Panc1 (cell line): ENCODE data around the gene SMAP1. TPM values are rescaled to one million over a fixed set of nuclear protein-coding genes. Genes with fewer than 3 reads are reported as not detected.

Experiments
- ATAC-seq: fragments of 200-7000 bp; cut with Tn5 transposase; 2 replicates; pipeline ENCODE4 v1.9.1; 2020; ENCODE audit warnings: mild to moderate bottlenecking, moderate library complexity
- BruUV-seq: library from RNA; stranded (reverse); fragments of 400-500 nt; replicated peaks from 2 replicates; lab custom pipeline; 2021; lab: Mats Ljungman, UMichigan
- CTCF ChIA-PET: fragments of 300-600 bp; sonication (Branson Sonifier 250); formaldehyde crosslinking; loops from one replicate; lab custom pipeline; 2022; ENCODE audit warnings: antibody characterized with exemption; lab: Charles Lee
- POLR2A ChIA-PET: fragments of 300-600 bp; sonication (Branson Sonifier 250); formaldehyde crosslinking; loops from one replicate; lab custom pipeline; 2022; ENCODE audit warnings: antibody characterized with exemption; lab: Charles Lee
- DNase-seq: peaks from one replicate; pipeline ENCODE4 v3.0.0-alpha.2; 2010; ENCODE audit warnings: low read depth, low spot score
- H3K27ac ChIP-seq: 2 replicates; pipeline ENCODE4 v1.5.1; 2011; ENCODE audit warnings: mild to moderate bottlenecking, low read length, inconsistent platforms
- H3K27me3 ChIP-seq: fragments of 200-500 bp; sonication (Bioruptor generic); 2 replicates; pipeline ENCODE4 v1.6.0; 2014; ENCODE audit warnings: low read length, inconsistent platforms; ENCODE audit not compliant: control insufficient read depth, insufficient read depth
- H3K36me3 ChIP-seq: fragments of 200-500 bp; sonication (Bioruptor generic); 2 replicates; pipeline ENCODE4 v1.5.1; 2014; ENCODE audit warnings: inconsistent platforms, mild to moderate bottlenecking, low read length, moderate library complexity; ENCODE audit not compliant: control insufficient read depth, insufficient read depth
- H3K4me1 ChIP-seq: 2 replicates; pipeline ENCODE4 v1.5.1; 2011; ENCODE audit warnings: inconsistent platforms, mild to moderate bottlenecking, low read length, moderate library complexity; ENCODE audit not compliant: control insufficient read depth, insufficient read depth
- H3K4me3 ChIP-seq, 2 experiments: 2 replicates each; pipeline ENCODE4 v1.5.1; 2011 to 2012; ENCODE audit warnings: low read depth in 2 of 2, low read length in 2 of 2, mild to moderate bottlenecking in 2 of 2, inconsistent platforms in 1 of 2, moderate library complexity in 1 of 2
- H3K9me3 ChIP-seq: fragments of 200-500 bp; sonication (Bioruptor generic); 2 replicates; pipeline ENCODE4 v1.5.1; 2014; ENCODE audit warnings: low read depth, mild to moderate bottlenecking, inconsistent platforms, low read length, moderate library complexity; ENCODE audit not compliant: control insufficient read depth, insufficient read depth
- POLR2AphosphoS5 ChIP-seq: IDR thresholded peaks from 2 replicates; pipeline ENCODE4 v1.6.1; 2012; ENCODE audit warnings: mild to moderate bottlenecking, low read depth, low read length, moderate library complexity
- SIN3A ChIP-seq: IDR thresholded peaks from 2 replicates; pipeline ENCODE4 v1.6.1; 2012; ENCODE audit warnings: low read depth, mild to moderate bottlenecking, low read length, moderate library complexity, borderline replicate concordance; ENCODE audit not compliant: insufficient read depth
- TCF7L2 ChIP-seq: IDR thresholded peaks from 2 replicates; pipeline ENCODE4 v1.6.1; 2011; ENCODE audit warnings: mild to moderate bottlenecking, low read depth, low read length, inconsistent platforms
- in situ Hi-C: cut with HindIII; loops from 2 replicates; pipeline ENCODE4 v1.10.0; 2016; ENCODE audit warnings: low sequenced_read_pairs, low pct_unique_long_range_greater_than_20kb
- intact Hi-C: fragments of 100-400 bp; cut with micrococcal nuclease; formaldehyde crosslinking; loops from one replicate; pipeline ENCODE4 v1.10.0; 2022; ENCODE audit not compliant: unreplicated experiment
- total RNA-seq: library from RNA; stranded (reverse); gene quantifications from one replicate; pipeline ENCODE4 v1.2.1, GENCODE V29; 2021; ENCODE audit not compliant: unreplicated experiment
- TF ChIP-seq, protein P1 (sequence below), 2 experiments: IDR thresholded peaks; 2 replicates each; pipeline ENCODE4 v1.6.1; 2011 to 2012; ENCODE audit warnings: low read depth in 2 of 2, control low read depth in 1 of 2, low read length in 1 of 2, mild to moderate bottlenecking in 1 of 2, moderate library complexity in 1 of 2; ENCODE audit not compliant: insufficient read depth in 1 of 2
- TF ChIP-seq, protein P2 (sequence below): fragments of 450-650 bp; IDR thresholded peaks from 2 replicates; pipeline ENCODE4 v1.5.1; 2017; ENCODE audit warnings: mild to moderate bottlenecking

Gene SMAP1
- total RNA-seq, 1 experiment from 2014 or later, result 41.9 TPM

- ATAC-seq (no peak), DNase-seq (no peak)
- no peaks in the 10 kb centered on the region for H3K4me1 ChIP-seq
- BruUV-seq, result TSS peak; percentile 38
- TF ChIP-seq POLR2AphosphoS5 (no peak), TCF7L2 (no peak), SIN3A (no peak)
- TF ChIP-seq, protein P1, sequence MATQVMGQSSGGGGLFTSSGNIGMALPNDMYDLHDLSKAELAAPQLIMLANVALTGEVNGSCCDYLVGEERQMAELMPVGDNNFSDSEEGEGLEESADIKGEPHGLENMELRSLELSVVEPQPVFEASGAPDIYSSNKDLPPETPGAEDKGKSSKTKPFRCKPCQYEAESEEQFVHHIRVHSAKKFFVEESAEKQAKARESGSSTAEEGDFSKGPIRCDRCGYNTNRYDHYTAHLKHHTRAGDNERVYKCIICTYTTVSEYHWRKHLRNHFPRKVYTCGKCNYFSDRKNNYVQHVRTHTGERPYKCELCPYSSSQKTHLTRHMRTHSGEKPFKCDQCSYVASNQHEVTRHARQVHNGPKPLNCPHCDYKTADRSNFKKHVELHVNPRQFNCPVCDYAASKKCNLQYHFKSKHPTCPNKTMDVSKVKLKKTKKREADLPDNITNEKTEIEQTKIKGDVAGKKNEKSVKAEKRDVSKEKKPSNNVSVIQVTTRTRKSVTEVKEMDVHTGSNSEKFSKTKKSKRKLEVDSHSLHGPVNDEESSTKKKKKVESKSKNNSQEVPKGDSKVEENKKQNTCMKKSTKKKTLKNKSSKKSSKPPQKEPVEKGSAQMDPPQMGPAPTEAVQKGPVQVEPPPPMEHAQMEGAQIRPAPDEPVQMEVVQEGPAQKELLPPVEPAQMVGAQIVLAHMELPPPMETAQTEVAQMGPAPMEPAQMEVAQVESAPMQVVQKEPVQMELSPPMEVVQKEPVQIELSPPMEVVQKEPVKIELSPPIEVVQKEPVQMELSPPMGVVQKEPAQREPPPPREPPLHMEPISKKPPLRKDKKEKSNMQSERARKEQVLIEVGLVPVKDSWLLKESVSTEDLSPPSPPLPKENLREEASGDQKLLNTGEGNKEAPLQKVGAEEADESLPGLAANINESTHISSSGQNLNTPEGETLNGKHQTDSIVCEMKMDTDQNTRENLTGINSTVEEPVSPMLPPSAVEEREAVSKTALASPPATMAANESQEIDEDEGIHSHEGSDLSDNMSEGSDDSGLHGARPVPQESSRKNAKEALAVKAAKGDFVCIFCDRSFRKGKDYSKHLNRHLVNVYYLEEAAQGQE (IDR thresholded peaks at IDR 0.05; ENCODE audit: insufficient read depth in 1 of 2, low read depth in 2 of 2, low read length in 1 of 2), result no peak
- TF ChIP-seq, protein P2, sequence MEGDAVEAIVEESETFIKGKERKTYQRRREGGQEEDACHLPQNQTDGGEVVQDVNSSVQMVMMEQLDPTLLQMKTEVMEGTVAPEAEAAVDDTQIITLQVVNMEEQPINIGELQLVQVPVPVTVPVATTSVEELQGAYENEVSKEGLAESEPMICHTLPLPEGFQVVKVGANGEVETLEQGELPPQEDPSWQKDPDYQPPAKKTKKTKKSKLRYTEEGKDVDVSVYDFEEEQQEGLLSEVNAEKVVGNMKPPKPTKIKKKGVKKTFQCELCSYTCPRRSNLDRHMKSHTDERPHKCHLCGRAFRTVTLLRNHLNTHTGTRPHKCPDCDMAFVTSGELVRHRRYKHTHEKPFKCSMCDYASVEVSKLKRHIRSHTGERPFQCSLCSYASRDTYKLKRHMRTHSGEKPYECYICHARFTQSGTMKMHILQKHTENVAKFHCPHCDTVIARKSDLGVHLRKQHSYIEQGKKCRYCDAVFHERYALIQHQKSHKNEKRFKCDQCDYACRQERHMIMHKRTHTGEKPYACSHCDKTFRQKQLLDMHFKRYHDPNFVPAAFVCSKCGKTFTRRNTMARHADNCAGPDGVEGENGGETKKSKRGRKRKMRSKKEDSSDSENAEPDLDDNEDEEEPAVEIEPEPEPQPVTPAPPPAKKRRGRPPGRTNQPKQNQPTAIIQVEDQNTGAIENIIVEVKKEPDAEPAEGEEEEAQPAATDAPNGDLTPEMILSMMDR, result no peak
- CTCF ChIA-PET, result no interaction called here
- H3K27ac ChIP-seq, result no peak overlapping the region
- intact Hi-C loops, result no loop called here
- peaks cover 12% of the 10 kb centered on the region; the same call in 1 of the 2 replicates for H3K9me3 ChIP-seq
- no peaks in the 10 kb centered on the region for H3K27me3 ChIP-seq
- POLR2A ChIA-PET, result no interaction called here
- in situ Hi-C loops, result no loop called here
- no peaks in the 10 kb centered on the region for H3K36me3 ChIP-seq
- no peak overlapping the region for H3K4me3 ChIP-seq
Observed at GRCh38 chr6:70714716-70715257, 47.1 kb downstream of the SMAP1 start.

GRCh38 chr6:70717038-70717801, 49.5 kb downstream of the SMAP1 start:
- intact Hi-C loops (no loop called here), in situ Hi-C loops (no loop called here)
- Histone ChIP-seq H3K4me1 (no peaks in the 10 kb centered on the region), H3K9me3 (peaks cover 12% of the 10 kb centered on the region; the same call in 1 of the 2 replicates), H3K27ac (no peak overlapping the region), H3K36me3 (no peaks in the 10 kb centered on the region), H3K27me3 (no peaks in the 10 kb centered on the region), H3K4me3 (no peak overlapping the region)
- ChIA-PET CTCF (interaction anchor here (1.0 kb wide), 1 partner anchor 167 kb away, joined by 4 read pairs; no protein-coding TSS in a partner anchor), POLR2A (interaction anchor here (0.5 to 0.6 kb wide), 2 partner anchors 164 to 167 kb away, joined by 3 to 7 read pairs; no protein-coding TSS in a partner anchor)
- ATAC-seq (no peak), DNase-seq (no peak)
- no TSS peak for BruUV-seq
- TF ChIP-seq, protein P1 (IDR thresholded peaks at IDR 0.05; ENCODE audit: insufficient read depth in 1 of 2, low read depth in 2 of 2, low read length in 1 of 2), result no peak
